Endodermal cell (in vitro differentiated cells): ENCODE results near the gene RYR2. TPM values are rescaled to one million over a fixed set of nuclear protein-coding genes. Genes with fewer than 3 reads are reported as not detected.

Experiments
- DNase-seq: peaks from one replicate; pipeline ENCODE4 v3.0.0-alpha.2; 2017
- H3K27ac ChIP-seq: 2 replicates; pipeline ENCODE4 v1.5.1; 2013; ENCODE audit warnings: mild to moderate bottlenecking, low read depth, low read length, moderate library complexity
- H3K27me3 ChIP-seq: 2 replicates; pipeline ENCODE4 v1.6.1; 2013; ENCODE audit warnings: mild to moderate bottlenecking, low read length, moderate library complexity; ENCODE audit not compliant: insufficient read depth, control insufficient read depth, poor library complexity, severe bottlenecking
- H3K36me3 ChIP-seq: 2 replicates; pipeline ENCODE4 v1.7.0; 2013; ENCODE audit warnings: mild to moderate bottlenecking, low read length, moderate library complexity; ENCODE audit not compliant: control insufficient read depth, insufficient read depth
- H3K4me1 ChIP-seq: one replicate; pipeline ENCODE4 v1.7.0; 2013; ENCODE audit warnings: low read length; ENCODE audit not compliant: control insufficient read depth, insufficient read depth
- H3K4me3 ChIP-seq: 2 replicates; pipeline ENCODE4 v1.5.1; 2013; ENCODE audit warnings: mild to moderate bottlenecking, low read length, moderate library complexity
- H3K9ac ChIP-seq: 2 replicates; pipeline ENCODE4 v1.6.1; 2013; ENCODE audit warnings: mild to moderate bottlenecking, low read length, moderate library complexity; ENCODE audit not compliant: poor library complexity, severe bottlenecking; ENCODE audit errors: extremely low read depth
- H3K9me3 ChIP-seq: 2 replicates; pipeline ENCODE4 v1.6.1; 2013; ENCODE audit warnings: mild to moderate bottlenecking, low read length, moderate library complexity; ENCODE audit not compliant: control insufficient read depth
- H3K27ac Mint-ChIP-seq: 2 replicates; pipeline ENCODE4 v1.8.0; 2020; ENCODE audit warnings: mixed read lengths
- H3K27me3 Mint-ChIP-seq: 2 replicates; pipeline ENCODE4 v1.8.0; 2021; ENCODE audit warnings: mild to moderate bottlenecking, mixed read lengths; ENCODE audit not compliant: insufficient read depth
- H3K36me3 Mint-ChIP-seq: 2 replicates; pipeline ENCODE4 v1.8.0; 2020; ENCODE audit warnings: low read depth, mixed read lengths
- H3K4me1 Mint-ChIP-seq: 2 replicates; pipeline ENCODE4 v1.8.0; 2020; ENCODE audit warnings: mixed read lengths
- H3K4me3 Mint-ChIP-seq: 2 replicates; pipeline ENCODE4 v1.8.0; 2020; ENCODE audit warnings: mild to moderate bottlenecking, moderate library complexity, mixed read lengths
- H3K9me3 Mint-ChIP-seq: 2 replicates; pipeline ENCODE4 v1.8.0; 2020; ENCODE audit warnings: mild to moderate bottlenecking, mixed read lengths
- WGBS, 2 experiments: methylation state at CpG; one replicate each; pipeline versions ENCODE4 v1.1.5 to v1.1.7; 2013; ENCODE audit warnings: missing lambda C conversion rate in 2 of 2, mixed read lengths in 1 of 2; ENCODE audit not compliant: insufficient coverage in 1 of 2, insufficient read length in 1 of 2; 5-methylcytosine and 5-hydroxymethylcytosine counted together
- total RNA-seq, 2 donors: library from RNA; stranded (reverse); fragmentation: NEBNext Ultra II Directional in 1 of 2; extraction: Animal tissue kit (Norgen Biotek cat#: 25700) in 1 of 2; gene quantifications; 2 replicates in 1 of 2; 3 replicates in 1 of 2; pipeline ENCODE4 v1.2.1, GENCODE V29; 2021
- TF ChIP-seq, protein P1 (sequence below): fragments of 200-600 bp; sonication (generic); conservative IDR thresholded peaks from 2 replicates; pipeline ENCODE4 v1.5.0; 2021; ENCODE audit warnings: antibody characterized with exemption, mild to moderate bottlenecking

Gene RYR2
- total RNA-seq, 2 donors from 2014 or later: 0.95 to 2.4 TPM

DNA sequence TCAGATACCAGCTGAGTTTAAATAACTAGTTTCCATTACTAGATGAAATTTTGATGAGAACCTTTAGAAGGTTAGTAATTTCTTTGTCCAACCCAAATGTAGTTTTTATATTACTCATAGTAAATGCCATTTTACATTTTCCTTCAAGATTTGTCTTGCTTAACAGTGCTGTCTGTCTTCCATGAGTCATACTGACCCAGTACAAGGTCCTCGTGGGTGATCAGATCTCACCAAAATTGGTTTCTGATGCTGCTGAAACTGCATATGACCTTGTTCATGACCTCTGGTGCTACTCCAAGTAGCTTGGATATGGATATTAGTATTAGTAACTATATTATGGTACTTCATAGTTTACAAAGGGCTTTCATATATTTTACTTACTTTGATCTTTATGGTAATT, 207.1 kb downstream of the RYR2 start:
- no peaks in the 10 kb centered on the region for H3K27me3 Mint-ChIP-seq
- no peak overlapping the region for H3K4me3 ChIP-seq
- H3K4me1 ChIP-seq: no peaks in the 10 kb centered on the region
- H3K4me3 Mint-ChIP-seq: no peak overlapping the region
- no peaks in the 10 kb centered on the region for H3K36me3 Mint-ChIP-seq
- no peaks in the 10 kb centered on the region for H3K4me1 Mint-ChIP-seq
- H3K27ac ChIP-seq: no peak overlapping the region
- H3K9me3 ChIP-seq: no peaks in the 10 kb centered on the region
- H3K36me3 ChIP-seq: no peaks in the 10 kb centered on the region
- H3K27ac Mint-ChIP-seq: no peak overlapping the region
- no peaks in the 10 kb centered on the region for H3K9me3 Mint-ChIP-seq
- H3K27me3 ChIP-seq: no peaks in the 10 kb centered on the region
- TF ChIP-seq, protein P1, sequence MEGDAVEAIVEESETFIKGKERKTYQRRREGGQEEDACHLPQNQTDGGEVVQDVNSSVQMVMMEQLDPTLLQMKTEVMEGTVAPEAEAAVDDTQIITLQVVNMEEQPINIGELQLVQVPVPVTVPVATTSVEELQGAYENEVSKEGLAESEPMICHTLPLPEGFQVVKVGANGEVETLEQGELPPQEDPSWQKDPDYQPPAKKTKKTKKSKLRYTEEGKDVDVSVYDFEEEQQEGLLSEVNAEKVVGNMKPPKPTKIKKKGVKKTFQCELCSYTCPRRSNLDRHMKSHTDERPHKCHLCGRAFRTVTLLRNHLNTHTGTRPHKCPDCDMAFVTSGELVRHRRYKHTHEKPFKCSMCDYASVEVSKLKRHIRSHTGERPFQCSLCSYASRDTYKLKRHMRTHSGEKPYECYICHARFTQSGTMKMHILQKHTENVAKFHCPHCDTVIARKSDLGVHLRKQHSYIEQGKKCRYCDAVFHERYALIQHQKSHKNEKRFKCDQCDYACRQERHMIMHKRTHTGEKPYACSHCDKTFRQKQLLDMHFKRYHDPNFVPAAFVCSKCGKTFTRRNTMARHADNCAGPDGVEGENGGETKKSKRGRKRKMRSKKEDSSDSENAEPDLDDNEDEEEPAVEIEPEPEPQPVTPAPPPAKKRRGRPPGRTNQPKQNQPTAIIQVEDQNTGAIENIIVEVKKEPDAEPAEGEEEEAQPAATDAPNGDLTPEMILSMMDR: no peak
- H3K9ac ChIP-seq: no peak overlapping the region
- DNase-seq: no peak
- 86 to 88% methylated on average over 1 of the region's 1 CpG for WGBS, 2 experiments

DNA sequence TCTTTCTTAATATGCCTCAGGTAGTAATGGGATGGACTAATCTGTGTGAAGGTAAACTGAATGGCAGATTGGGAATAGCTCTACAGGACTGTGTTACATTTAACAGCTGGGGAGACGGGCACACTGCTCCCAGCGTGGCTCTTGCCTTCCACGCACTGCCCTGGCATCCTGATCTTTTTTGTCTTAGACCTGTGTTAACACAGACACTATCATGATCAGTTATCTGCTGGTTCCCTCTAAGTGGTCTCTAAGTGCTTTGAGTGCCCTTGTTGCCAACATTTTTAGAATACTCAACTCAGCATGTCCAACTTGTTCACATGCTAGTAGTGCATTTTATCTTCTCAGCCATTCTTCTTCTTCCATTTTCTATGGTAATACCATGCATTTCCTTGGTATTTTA, 208.1 kb downstream of the RYR2 start:
- no peak for DNase-seq
- Mint-ChIP-seq H3K36me3 (no peaks in the 10 kb centered on the region), H3K4me3 (no peak overlapping the region), H3K4me1 (no peaks in the 10 kb centered on the region), H3K27ac (no peak overlapping the region), H3K27me3 (no peaks in the 10 kb centered on the region), H3K9me3 (no peaks in the 10 kb centered on the region)
- Histone ChIP-seq H3K9me3 (no peaks in the 10 kb centered on the region), H3K36me3 (no peaks in the 10 kb centered on the region), H3K4me3 (no peak overlapping the region), H3K27me3 (no peaks in the 10 kb centered on the region), H3K4me1 (no peaks in the 10 kb centered on the region), H3K27ac (no peak overlapping the region), H3K9ac (no peak overlapping the region)
- 91% methylated on average over 3 of the region's 3 CpGs for WGBS, 2 experiments
- TF ChIP-seq, protein P1: no peak

DNA sequence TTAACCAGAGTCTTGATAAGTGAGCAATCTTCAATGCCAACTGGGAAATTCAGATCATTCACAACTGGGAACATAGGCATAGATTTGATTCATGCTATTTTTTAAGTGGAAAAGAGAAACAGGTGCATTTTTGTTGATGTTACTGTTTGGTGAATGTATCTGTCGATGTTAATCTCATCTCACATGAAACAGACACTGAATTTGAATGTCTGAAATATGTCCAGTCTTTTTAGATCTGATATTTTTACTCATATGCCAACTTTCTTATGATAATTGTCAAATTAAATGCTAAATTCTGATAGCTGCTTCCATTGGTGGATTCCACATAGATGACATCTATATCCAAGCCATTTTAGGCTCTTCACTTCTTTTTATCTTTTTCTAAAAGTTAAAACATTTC, 213.1 kb downstream of the RYR2 start:
- DNase-seq: no peak
- H3K36me3 Mint-ChIP-seq: no peaks in the 10 kb centered on the region
- Histone ChIP-seq H3K4me1 (no peaks in the 10 kb centered on the region), H3K36me3 (no peaks in the 10 kb centered on the region), H3K4me3 (no peak overlapping the region), H3K27ac (no peak overlapping the region), H3K9ac (no peak overlapping the region), H3K9me3 (no peaks in the 10 kb centered on the region), H3K27me3 (no peaks in the 10 kb centered on the region)
- 100% methylated on average over 1 of the region's 1 CpG; no CpG with 5 or more reads in 1 of the 2 experiments for WGBS, 2 experiments
- TF ChIP-seq, protein P1: no peak
- no peak overlapping the region for H3K4me3 Mint-ChIP-seq
- H3K27ac Mint-ChIP-seq: no peak overlapping the region
- H3K4me1 Mint-ChIP-seq: no peaks in the 10 kb centered on the region
- peaks cover 6% of the 10 kb centered on the region for H3K9me3 Mint-ChIP-seq
- H3K27me3 Mint-ChIP-seq: no peaks in the 10 kb centered on the region
